Choroid plexus epithelial cell (primary cell): ENCODE measurements around the gene CLCN6.

Source experiments
- DNase-seq: peaks from one replicate; pipeline ENCODE4 v3.0.0-alpha.2; 2010; ENCODE audit warnings: low read depth
- H3K4me3 ChIP-seq: 2 replicates; pipeline ENCODE4 v1.5.1; 2011; ENCODE audit warnings: low read depth, mild to moderate bottlenecking, control low read depth, low read length, moderate library complexity
- CTCF ChIP-seq: conservative IDR thresholded peaks from 2 replicates; pipeline ENCODE4 v1.5.1; 2011; ENCODE audit warnings: low read depth, mild to moderate bottlenecking, control low read depth, inconsistent platforms, low read length, moderate library complexity

CLCN6 gene

GRCh38 chr1:11764519-11764918 is 41.5 kb upstream of the CLCN6 start:
- DNase-seq: no peak
- no peak for TF ChIP-seq CTCF
- no peak overlapping the region for H3K4me3 ChIP-seq

GRCh38 chr1:11765661-11766428 is 40.1 kb upstream of the CLCN6 start:
- no peak overlapping the region for H3K4me3 ChIP-seq
- no peak for TF ChIP-seq CTCF
- no peak for DNase-seq

GRCh38 chr1:11766429-11766776 is 39.6 kb upstream of the CLCN6 start:
- no peak for DNase-seq
- H3K4me3 ChIP-seq: no peak overlapping the region
- TF ChIP-seq CTCF: no peak

GRCh38 chr1:11767922-11768704 is 37.9 kb upstream of the CLCN6 start:
- no peak overlapping the region for H3K4me3 ChIP-seq
- no peak for DNase-seq
- TF ChIP-seq CTCF: no peak

GRCh38 chr1:11768821-11769220 is 37.2 kb upstream of the CLCN6 start:
- DNase-seq: no peak
- TF ChIP-seq CTCF: no peak
- no peak overlapping the region for H3K4me3 ChIP-seq

GRCh38 chr1:11769274-11769673 is 36.7 kb upstream of the CLCN6 start:
- TF ChIP-seq CTCF: no peak
- DNase-seq: no peak
- no peak overlapping the region for H3K4me3 ChIP-seq
